Gastroesophageal sphincter (tissue), 3 donors: ENCODE data around the gene MACF1.

Experiments used
- EP300 ChIP-seq: sonication (generic); formaldehyde crosslinking; IDR thresholded peaks from one replicate; pipeline ENCODE4 v1.6.1; 2017; ENCODE audit warnings: antibody characterized with exemption, mild to moderate bottlenecking
- POLR2A ChIP-seq, 2 donors: fragments of 450-650 bp; IDR thresholded peaks; one replicate each; pipeline ENCODE4 v1.6.1; 2017; ENCODE audit warnings: antibody characterized with exemption in 2 of 2, mild to moderate bottlenecking in 2 of 2, moderate library complexity in 1 of 2
- POLR2AphosphoS5 ChIP-seq: sonication (generic); formaldehyde crosslinking; IDR thresholded peaks from one replicate; pipeline ENCODE4 v1.6.1; 2017; ENCODE audit warnings: antibody characterized with exemption
- TF ChIP-seq, protein P1 (sequence below), 4 experiments: fragments of 200-600 bp in 2 of 4; fragments of 450-650 bp in 2 of 4; sonication (generic) in 1 of 4; IDR thresholded peaks; one replicate each; pipeline ENCODE4 v1.5.1; 2017 to 2019; ENCODE audit warnings: antibody characterized with exemption in 4 of 4, mild to moderate bottlenecking in 2 of 4, moderate library complexity in 2 of 4

DNA sequence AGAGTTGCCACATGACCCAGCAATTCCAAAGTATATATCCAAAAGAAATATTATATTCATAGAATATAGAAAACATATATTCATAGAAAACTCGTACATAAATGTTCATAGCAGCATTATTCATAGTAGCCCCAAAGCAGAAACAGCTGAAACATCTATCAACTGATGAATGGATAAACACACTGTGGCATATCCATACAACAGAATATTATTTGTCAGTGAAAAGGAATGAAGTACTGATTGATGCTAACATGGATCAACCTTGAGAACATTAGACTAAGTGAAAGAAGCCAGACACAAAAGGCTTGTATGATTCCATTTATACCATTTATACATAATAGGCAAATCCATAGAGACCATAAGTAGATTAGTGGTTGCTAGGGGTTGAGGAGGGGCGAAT is 21.7 kb upstream of the MACF1 start:
- TF ChIP-seq, protein P1, sequence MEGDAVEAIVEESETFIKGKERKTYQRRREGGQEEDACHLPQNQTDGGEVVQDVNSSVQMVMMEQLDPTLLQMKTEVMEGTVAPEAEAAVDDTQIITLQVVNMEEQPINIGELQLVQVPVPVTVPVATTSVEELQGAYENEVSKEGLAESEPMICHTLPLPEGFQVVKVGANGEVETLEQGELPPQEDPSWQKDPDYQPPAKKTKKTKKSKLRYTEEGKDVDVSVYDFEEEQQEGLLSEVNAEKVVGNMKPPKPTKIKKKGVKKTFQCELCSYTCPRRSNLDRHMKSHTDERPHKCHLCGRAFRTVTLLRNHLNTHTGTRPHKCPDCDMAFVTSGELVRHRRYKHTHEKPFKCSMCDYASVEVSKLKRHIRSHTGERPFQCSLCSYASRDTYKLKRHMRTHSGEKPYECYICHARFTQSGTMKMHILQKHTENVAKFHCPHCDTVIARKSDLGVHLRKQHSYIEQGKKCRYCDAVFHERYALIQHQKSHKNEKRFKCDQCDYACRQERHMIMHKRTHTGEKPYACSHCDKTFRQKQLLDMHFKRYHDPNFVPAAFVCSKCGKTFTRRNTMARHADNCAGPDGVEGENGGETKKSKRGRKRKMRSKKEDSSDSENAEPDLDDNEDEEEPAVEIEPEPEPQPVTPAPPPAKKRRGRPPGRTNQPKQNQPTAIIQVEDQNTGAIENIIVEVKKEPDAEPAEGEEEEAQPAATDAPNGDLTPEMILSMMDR (IDR thresholded peaks at IDR 0.05) = no peak
- TF ChIP-seq POLR2A (IDR thresholded peaks at IDR 0.05) (no peak), POLR2AphosphoS5 (no peak), EP300 (no peak)
